Stimulated activated CD8-positive, alpha-beta memory T cell treated with anti-CD3 and anti-CD28 coated beads, Interleukin-4, amount 100 ng/mL, for 48 hours (primary cell): Measurements from ENCODE around the gene GPR39.

Experiments
- DNase-seq: peaks from one replicate; pipeline ENCODE4 v3.0.0-alpha.2; 2020

The GPR39 gene

DNA sequence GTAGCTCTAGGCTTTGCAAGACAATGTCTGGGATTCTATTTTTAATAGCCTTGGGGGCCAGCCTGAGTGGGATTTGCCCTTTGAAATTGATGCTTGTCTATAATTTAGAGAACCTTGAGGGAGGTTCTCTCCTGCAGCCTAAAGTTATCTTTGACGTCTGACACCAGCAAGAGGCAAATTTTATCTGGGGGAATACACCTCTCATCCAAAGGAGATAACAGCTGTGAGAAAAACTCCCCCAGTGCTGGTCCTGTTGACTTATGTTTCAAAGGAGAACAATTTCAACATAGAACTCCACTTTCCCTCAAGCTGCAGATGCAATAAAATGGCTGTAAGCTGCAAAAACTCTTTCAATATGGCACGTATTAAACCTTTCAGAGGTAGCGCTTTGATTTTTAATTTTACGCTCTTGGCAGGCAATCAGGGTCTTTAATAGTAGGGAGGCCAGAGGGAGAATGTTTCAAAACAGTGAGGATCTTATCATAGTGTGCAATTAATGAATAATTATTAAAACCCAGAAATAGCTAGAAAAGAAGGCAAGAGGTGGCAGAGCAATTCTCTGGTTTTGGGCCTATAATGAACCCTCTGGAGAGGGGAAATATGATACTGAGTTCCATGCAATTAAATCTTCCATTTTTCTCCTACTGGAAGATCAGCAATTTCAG is 191.0 kb downstream of the GPR39 start:
- DNase-seq = no peak

DNA sequence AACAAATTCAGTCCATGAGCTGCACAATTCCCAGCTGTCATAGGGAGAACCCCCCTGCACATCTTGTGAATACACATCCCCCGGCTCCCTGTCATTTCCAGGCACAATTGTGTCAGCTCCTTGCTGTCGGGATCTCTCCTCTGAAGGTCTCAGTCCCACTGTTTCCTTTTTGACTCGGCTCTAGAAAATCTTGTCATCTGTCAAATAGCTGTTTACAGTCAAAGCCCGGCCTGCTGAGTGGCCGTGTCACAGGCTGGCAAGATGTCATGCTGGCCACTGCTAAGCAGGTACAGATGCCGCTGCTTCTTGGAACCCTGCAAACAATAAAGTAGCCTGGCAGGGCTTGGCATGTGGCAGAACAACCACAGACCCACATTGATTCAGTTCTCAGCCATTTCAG is 191.7 kb downstream of the GPR39 start:
- no peak for DNase-seq

DNA sequence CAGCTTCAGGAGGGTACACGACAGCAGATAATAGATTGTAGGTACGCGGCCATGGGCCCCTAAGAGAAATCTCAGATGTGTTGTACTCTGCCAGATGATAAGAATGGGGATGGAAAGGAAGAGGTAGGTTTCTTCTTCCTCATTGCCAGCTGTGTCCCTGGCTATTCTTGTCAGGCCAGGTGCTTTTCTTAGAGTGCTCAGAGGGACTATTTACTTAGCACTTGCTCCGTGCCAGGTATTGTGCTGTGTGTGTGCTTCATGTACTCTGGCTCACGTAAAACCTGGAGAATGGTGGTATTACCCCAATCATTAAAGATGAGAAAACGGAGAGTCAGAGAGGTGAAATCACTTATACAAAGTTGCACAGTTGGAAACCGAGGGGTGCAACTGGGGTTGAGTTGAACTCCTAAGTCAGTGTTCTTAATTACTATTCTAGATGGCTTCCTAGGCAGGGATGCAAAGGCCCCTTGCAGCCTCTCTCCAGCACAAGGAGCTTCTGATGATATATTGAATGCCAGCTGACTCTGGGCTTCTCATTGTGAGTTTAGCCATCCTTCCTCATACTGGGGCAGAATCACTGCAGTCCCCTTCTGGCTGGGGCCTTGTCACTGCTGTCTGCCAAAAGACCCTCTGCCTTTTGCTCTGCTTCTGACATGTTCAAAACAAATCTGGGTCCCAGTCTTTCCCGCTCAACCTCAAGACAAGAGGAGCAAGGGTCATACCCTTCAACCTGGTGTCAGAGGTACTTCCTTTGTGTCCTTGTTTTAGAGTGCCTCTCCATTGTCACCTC is 192.7 kb downstream of the GPR39 start:
- DNase-seq = no peak

DNA sequence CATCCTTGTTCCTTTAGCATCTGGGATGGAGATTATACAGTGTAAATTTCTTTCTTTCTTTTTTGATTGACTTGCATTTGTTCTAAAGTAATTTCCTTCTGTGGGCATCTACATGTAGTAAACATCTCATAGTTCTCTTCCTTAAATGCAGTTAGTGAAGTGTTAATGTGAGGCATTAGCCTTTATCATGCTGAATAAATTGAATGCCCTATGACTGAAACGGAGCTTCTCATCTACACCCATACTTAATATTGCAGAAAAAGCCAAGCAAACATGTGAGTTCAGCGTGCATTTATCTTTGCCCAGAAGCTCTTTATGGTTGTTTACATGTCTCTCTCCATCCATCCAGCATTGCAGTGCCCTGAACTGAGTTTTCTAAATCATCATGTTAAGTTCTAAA is 195.1 kb downstream of the GPR39 start:
- DNase-seq = no peak

DNA sequence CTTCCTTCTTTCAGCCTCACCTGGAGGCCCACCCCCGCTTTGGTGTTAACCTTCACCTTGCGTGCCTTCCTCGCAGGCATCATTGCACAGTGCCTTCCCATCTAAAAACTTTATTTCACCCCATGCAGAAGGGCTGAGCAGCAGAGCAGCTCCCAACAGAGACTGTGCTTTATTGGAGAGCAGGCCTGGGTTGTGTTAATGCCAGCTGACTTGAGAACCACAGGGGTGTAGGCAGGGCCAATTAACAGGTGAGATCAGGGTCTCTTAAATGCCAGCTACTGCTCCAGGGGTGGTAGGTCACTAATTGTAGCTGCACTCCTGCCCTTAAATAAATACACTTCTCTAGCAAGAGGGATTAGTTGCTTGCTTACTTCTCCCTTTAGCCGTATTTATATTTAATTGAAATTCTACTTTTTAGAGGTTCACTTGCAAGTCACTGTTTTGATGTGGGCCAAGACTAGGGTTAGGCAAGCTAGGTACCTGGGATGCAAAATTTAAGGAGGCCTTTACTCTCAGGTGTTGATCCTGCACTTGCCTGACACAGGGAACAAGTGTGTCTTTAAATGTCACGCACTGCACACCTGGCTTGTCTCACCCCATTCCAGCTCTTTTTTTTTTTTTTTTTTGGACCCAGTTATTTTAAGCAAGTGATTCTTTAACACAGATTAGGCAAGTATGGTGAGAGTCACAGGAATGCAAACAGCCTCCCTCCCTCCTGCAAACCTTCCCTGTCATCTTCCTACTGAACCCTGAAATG is 198.9 kb downstream of the GPR39 start:
- no peak for DNase-seq

DNA sequence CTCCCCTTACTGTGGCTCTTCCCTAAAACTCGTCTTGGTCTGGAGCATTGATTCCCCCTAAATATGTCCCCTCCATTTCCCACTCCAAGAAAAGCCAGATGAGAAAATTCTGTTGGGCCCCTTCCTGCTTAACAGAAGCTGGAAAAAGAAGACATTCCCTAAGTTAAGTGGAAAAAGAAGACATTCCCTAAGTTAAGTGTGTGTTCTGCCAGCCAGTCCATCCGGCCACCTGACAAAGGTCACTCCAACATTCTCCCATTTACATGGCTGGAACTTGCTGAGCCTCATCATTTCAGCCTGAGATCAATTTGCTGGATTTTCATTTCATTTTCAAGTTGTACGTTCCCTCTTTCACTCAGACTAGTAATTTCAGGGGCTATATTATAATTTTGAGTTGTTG is 201.4 kb downstream of the GPR39 start:
- DNase-seq = no peak

DNA sequence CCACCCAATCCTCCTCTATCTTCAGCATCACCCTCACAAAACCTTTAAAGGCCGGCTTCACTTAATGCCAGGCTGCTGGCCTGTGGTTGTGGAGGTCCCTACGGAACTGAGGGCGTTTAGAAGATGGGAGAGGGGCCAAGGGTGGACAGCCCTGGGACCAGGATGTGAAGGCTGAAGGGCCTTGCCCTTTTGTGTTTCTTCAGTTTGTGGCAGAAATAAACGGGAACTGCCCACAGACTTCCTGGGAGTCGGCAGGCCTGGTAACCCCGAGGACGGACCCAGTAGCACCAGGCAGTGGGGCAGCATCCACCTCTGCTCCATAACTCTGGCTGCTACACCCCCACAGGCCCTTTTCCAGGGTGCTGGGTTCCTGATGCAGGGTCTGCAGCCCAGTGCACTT is 202.1 kb downstream of the GPR39 start:
- no peak for DNase-seq

DNA sequence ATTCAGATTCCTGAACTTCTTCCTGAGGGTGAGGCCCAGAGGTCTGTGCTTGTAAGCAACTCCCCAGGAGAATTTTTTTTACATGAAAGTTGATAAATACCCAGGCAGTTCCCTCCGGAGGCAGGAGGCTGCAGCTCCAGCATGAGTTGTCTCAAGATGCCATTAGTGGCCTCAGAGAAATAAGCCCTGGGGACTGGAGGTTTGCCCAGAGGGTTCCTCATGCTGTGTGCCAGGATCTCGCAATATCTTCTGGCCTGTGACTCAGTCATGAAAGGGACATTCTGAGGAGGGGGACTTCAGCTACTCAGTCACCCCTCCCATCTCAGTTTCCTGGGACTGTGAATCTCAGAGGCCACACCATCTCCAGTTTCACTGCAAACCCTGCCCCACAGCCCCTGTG is 203.5 kb downstream of the GPR39 start:
- no peak for DNase-seq

DNA sequence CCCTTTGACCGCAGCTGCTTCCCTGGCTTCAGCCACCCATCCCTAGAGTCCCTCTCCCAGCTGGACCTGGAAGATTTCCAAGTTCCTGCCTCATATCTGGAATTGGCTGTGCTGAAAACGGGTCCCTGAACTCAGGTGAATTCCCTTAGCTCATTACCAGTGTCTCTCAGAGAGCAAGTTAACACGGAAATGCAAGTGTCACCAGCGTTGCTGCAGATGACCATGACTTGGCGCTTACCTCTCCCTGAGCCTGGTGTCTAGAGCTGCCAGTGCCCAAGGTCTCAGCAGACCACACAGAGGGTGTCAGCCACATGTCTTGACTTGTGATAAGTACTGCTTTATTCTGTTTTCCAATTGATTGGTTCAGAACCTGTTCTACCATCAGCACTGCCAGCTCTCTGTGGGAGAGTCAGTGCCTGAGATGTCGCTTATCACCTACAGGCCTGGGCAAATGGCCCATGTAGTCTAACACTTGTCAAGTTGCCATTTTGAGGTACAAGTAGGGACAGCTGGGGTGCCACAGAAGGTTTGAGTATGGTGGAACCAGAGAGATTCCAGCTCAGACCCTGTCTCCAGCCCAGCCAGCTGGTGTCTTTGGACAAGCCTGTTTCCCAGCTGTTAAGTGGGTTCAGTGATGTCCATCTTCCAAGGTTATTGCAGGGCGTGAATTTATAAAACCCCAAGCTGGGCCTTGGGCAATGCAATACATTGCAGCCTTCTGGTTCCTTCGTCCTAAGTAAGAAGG is 204.7 kb downstream of the GPR39 start:
- DNase-seq = no peak

DNA sequence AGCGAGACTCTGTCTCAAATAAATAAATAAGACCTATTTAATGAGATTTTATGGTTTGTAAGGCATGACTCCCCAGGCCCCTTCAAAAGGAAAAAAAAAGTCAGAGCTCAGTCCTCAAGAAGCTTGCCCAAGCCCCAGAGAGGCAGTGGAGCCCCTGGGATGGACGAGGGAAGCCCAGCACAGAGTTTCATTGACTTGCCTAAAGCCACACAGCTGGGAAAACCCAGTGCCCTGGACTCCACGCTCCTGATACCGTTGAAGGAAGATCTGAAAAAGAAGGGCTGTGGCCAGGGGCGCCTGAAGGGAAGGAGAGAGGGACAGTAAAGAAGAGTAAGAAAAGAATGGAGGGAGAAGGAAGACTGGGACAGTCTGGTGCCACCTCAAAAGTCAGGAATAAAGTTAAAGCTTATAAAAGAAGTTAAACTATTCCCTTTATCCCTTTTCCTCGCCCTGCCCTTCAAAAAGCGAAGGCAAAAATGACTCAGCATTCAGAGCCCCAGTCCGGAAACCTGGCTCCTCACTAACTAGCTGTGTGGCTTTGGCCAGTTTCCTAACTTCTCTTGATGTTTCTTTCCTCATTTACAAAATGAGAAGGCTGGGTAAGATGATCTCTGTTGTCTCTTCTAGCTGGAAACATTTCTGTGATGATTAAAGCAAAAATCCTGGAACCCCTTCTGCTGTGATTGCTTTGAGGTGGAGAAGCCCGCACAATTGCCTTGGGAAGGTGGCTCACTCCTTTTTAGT is 206.7 kb downstream of the GPR39 start:
- no peak for DNase-seq

DNA sequence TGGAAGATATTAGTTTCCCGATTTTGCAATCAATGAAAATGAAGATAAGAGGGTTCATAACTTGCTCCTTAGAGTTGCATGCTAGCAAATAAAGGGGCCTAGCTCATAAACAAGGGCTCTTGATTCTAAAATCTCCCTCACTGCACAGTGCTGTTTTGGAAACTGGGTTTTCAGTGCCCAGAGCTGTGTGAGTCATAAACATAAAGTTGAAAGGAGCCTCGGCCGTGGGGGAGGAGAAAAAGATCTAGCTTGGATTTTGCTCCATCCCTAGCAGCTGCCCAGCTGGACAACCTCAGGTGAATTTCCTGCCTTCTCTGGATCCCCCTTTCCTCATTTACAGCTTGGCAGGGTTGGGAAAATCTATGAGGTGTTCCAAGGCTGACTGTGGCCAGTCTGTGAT is 210.9 kb downstream of the GPR39 start:
- no peak for DNase-seq

DNA sequence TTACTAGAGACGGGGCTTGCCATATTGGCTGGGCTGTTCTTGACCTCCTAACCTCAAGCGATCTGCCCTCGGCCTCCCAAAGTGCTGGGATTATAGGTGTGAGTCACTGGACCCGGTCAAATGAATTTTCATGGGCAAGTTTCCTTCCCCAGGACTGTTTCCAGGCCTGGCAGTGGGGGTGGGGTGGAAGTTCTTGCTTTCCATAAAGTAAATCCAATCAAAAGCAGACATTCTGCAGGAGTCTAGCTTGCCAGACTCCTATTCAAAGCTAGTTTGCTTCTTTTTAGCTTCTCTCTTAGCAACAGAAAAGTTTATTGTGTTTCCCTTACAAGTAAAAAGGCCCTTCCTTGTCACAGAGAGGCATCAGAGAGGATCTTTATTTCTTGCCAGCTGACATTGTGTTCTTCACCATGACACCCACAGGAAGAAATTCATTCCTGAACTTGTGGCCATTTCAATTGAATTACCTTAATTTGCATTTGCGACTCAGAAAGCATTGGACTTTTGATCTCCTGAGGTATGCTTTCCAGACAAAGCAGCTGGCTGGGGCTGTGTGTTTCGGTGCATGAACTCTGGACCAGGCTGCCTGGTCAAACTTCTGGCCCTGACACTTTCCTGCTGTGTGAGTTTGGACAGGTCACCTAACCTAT is 215.5 kb downstream of the GPR39 start:
- no peak for DNase-seq

DNA sequence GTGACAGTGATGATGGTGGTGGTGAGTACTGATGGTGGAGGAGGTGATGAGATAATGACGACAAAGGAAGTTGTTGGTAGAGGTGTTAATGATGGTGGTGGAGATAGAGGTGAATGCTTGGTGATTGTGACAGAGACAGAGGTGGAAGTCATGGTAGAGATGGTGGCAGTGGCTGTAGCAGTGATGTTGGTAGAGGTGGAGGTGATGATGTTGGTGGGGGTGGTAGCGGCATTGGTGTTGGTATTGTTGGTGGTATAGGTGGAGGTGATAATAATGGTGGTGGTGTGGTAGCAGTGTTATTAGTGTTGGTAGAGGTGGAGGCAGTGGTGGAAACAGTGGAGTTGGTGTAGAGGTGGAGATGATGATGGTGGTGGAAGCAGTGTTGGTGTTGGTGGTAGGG is 217.0 kb downstream of the GPR39 start:
- no peak for DNase-seq

DNA sequence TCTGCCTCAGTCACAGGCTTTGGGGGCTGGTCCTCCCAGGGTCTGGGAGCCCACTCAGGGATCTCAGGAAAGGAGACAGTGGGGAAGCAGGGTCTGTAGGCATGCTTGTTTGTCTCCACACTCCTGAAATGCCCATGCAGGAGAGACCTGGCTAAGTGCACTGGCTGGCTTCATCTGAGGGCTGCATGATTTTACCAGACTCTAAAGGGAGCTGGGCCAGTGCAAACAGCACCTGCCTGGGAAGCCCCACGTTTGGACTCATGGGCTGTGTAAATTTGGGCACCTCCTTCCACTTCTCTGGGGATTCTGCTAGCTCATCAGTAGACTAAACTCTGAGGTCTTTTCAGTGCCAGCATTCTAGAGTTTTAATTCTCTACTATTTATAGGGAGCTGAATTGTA is 219.7 kb downstream of the GPR39 start:
- no peak for DNase-seq

DNA sequence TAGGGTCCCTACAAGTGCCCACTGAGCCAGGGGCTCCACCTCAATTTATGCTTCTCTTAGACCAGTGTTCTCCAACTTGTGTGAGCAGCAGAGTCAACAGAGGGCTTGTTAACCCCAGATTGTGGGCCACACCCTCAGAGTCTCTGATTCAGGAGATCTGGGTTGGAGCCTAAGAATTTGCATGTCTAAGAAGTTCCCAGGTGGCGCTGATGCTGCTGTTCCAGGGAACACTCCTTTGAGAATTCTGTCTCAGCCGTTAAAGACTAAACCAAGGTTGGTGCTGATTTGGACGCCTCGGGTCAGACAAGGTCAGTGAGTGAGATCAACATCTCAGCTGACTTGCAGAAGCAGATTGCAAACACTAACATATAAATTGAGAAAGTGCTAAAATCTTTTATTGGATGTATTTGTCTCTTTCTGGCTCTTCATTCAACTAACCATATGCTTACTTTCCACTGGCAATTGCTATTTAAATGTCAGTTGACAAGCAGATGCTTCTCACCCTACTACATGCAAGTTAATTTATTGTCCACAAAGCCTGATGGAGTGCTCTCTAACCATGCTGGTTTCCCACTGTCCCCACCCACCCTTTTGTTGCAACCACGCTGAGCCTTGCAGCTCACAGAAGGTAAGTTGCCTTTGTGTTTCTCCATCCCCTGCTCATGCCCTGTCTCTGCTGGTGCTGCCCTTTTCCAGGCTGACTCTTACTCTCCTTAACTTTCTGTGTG is 221.9 kb downstream of the GPR39 start:
- no peak for DNase-seq

DNA sequence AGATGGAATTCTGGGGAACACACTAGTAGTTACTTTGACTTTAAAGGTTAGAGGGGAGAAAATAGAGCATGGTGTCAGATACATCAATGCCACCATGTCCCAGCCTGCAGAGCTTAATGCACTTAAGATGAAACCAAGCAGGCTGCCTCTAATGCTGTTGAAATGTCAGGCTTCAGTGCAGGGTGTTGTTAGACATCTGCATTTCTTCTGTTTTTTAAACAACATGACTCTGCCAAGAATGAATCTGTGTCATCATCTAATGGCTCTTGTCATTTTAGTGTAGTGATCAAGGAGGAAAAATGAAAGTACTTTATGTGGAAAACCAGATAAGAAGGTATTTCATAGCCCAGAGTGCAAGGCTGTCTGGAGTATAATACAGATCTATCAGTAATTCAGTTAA is 223.5 kb downstream of the GPR39 start:
- DNase-seq = no peak

DNA sequence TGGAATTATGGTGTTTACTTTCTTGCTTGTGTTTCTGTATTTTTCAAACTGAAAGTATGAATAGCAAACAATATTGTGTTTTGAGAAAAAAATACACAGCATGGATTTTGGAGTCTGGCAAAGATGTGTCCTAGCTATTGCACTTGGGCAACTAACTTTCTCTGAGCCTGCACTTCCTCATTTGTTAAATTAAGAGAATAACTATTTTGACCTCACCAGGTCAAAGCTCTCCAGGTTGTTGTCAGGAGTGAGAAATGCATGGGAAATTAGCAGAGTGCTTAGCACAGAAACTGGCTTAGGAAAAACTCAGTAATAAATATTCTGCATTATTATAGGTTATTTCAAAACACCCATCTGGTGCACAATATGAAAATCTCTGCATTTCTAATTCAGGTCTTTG is 225.2 kb downstream of the GPR39 start:
- DNase-seq = no peak

DNA sequence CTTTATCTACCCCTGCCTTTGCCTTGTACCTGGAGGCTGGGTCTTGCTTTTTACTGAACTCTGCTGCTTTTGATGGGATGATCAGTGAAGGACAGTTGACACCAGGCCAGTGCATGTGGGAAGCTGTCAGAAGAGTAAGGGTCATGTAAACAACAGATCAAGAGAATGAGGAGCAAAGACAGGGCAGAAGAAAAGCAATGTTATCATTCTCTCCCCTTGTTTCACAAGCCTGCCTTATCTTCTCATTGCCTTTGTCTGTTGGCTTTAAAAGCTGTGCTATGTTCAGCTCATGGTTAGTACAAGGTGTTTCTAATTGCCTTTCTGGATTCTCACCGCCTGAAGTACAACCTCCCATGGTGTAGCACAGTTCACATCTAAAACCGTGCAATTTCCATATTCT is 225.8 kb downstream of the GPR39 start:
- DNase-seq = no peak

DNA sequence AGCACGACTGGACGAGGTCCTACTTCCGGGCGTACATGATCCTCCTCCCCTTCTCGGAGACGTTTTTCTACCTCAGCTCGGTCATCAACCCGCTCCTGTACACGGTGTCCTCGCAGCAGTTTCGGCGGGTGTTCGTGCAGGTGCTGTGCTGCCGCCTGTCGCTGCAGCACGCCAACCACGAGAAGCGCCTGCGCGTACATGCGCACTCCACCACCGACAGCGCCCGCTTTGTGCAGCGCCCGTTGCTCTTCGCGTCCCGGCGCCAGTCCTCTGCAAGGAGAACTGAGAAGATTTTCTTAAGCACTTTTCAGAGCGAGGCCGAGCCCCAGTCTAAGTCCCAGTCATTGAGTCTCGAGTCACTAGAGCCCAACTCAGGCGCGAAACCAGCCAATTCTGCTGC is 228.6 kb downstream of the GPR39 start:
- no peak for DNase-seq

DNA sequence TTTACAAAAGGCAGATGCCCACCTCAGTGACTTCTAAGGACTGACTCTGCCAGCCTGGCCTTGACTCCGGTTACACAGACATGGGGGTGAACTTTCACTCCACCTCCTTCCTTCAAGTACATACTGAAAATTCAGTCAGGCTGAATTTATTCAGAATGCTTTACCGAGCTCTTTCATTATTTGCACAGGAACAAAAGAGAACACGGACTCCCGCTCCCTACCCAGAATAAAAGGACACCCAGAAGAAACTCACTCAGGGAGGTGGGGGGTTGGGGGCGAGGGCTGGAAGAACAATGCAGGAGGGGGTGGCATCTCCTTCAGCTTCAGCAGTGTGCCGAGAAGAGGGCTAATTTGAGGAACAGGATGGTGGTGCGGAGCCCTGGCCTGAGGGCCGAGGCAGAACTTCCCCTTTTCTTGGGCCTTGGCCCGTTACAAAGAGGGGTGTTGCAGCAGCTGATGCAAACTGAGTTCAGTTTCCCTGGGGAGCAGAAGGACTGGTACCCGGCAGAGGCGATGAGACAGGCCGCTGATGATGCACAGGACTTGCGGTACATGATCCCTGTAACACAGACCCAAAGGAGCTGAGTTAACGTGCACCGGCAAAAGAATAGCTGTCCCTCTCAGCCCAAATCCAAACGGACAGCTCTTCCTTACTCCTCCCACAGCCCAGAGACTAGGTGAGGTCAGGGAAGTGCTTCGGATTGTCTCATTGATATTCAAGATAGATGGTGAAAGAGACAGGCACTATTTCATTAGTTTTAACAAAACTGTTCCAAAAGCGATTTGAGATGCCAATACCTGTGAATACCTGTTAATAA is 229.3 kb downstream of the GPR39 start:
- no peak for DNase-seq
